Activated T-helper 2 cell treated with anti-CD3 and anti-CD28 coated beads, Interferon-gamma antibody, Interleukin-2, Interleukin-4, amounts not matched to agents 10 μg/mL and 5 μg/mL and 100 μg/mL, durations not matched to agents 14 hours and 24 hours and 36 hours (primary cell): Measurements from ENCODE around the gene PLXDC2. TPM values are rescaled to one million over a fixed set of nuclear protein-coding genes. Genes with fewer than 3 reads are reported as not detected.

ENCODE experiments used
- DNase-seq: peaks from one replicate; pipeline ENCODE4 v3.0.0; 2021; ENCODE audit warnings: low spot score
- H3K27ac Mint-ChIP-seq: one replicate; pipeline ENCODE4 v1.8.0; 2021; ENCODE audit warnings: mixed read lengths
- H3K27me3 Mint-ChIP-seq: one replicate; pipeline ENCODE4 v1.8.0; 2021; ENCODE audit warnings: low read depth, mixed read lengths
- H3K36me3 Mint-ChIP-seq: one replicate; pipeline ENCODE4 v1.8.0; 2021; ENCODE audit warnings: low read depth, mixed read lengths
- H3K4me1 Mint-ChIP-seq: one replicate; pipeline ENCODE4 v1.8.0; 2021; ENCODE audit warnings: low read depth, mixed read lengths
- H3K4me3 Mint-ChIP-seq: one replicate; pipeline ENCODE4 v1.8.0; 2021; ENCODE audit warnings: low read depth, mild to moderate bottlenecking, moderate library complexity, mixed read lengths
- H3K9me3 Mint-ChIP-seq: one replicate; pipeline ENCODE4 v1.8.0; 2021; ENCODE audit warnings: mixed read lengths
- intact Hi-C: fragments of 100-400 bp; cut with micrococcal nuclease; formaldehyde crosslinking; loops from one replicate; pipeline ENCODE4 v1.15.1; 2023
- total RNA-seq: library from RNA; stranded (reverse); gene quantifications from 2 replicates; pipeline ENCODE4 v1.2.3, GENCODE V29; 2022

Gene PLXDC2
- total RNA-seq, 1 donor from 2014 or later, result not detected

DNA sequence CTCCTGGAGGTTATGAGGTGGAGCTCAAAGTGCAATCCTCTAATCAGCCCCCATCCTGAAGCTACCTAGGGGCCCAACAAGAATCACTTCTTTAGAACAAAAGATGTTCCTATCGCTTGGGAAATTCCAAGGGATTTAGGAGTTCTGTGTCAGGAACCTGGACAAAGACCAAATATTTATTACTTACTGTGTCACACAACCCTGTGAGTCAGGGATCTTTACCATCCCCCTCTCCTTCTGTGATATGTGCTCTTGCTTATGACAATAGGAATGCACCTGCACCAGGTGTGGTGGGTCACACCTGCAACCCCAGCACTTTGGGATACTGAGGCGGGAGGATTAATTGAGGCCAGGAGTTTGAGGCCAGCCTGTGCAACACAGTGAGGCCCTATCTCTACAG lies 485.8 kb downstream of the PLXDC2 start:
- H3K36me3 Mint-ChIP-seq, result no peaks in the 10 kb centered on the region
- peaks cover 55% of the 10 kb centered on the region for H3K9me3 Mint-ChIP-seq
- H3K4me1 Mint-ChIP-seq, result no peaks in the 10 kb centered on the region
- intact Hi-C loops, result no loop called here
- no peak overlapping the region for H3K27ac Mint-ChIP-seq
- H3K4me3 Mint-ChIP-seq, result no peak overlapping the region
- DNase-seq, result no peak
- H3K27me3 Mint-ChIP-seq, result no peaks in the 10 kb centered on the region

DNA sequence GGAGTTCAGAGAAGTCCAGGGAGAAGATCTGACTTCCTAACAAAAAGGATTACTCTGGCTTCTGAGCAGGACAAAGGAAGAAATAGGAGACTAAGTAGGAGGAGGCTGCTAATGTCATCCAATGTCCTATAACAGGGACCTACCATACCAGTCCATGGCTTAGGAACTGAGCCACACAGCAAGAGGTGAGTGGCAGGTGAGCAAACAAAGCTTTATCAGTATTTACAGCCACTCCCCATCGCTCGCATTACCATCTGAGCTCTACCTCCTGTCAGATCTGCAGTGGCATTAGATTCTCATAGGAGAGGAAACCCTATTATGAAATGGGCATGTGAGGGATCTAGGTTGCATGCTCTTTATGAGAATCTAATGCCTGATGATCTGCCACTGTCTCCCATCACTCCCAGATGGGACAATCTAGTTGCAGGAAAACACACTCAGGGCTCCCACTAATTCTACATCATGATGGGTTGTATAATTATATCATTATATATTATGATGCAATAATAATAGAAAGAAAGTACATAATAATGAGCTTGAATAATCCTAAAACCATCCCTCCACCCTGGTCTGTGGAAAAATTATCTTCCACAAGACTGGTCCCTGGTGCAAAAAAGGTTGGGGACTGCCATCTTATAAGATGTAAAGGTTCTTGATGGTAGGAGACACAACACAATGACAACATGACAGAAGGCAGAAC lies 487.4 kb downstream of the PLXDC2 start:
- peaks cover 48% of the 10 kb centered on the region for H3K9me3 Mint-ChIP-seq
- H3K4me1 Mint-ChIP-seq, result no peaks in the 10 kb centered on the region
- no peaks in the 10 kb centered on the region for H3K36me3 Mint-ChIP-seq
- no peak overlapping the region for H3K27ac Mint-ChIP-seq
- no peak for DNase-seq
- H3K4me3 Mint-ChIP-seq, result no peak overlapping the region
- intact Hi-C loops, result no loop called here
- H3K27me3 Mint-ChIP-seq, result no peaks in the 10 kb centered on the region

DNA sequence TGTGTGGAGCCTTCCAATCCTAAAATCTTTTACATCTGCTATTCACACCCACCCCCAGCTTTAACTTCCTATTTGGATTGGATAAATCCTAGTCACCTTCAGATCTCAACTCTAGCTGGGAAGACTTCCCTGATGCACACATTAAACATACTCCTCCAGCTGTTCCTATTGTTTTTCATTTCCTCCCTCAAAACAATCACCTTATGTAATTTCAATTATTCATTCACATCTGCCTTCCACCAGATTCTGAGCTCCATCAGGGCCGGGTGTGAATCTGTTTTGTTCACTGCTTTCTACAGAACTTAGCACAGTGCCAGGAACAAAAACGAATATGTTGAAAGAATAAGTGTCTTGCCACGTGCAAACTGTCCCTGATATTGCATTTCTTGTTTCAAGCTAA lies 497.4 kb downstream of the PLXDC2 start:
- Mint-ChIP-seq H3K4me1 (no peaks in the 10 kb centered on the region), H3K4me3 (no peak overlapping the region), H3K27me3 (no peaks in the 10 kb centered on the region), H3K27ac (no peak overlapping the region), H3K36me3 (no peaks in the 10 kb centered on the region), H3K9me3 (peaks cover 26% of the 10 kb centered on the region)
- no peak for DNase-seq
- intact Hi-C loops, result no loop called here

DNA sequence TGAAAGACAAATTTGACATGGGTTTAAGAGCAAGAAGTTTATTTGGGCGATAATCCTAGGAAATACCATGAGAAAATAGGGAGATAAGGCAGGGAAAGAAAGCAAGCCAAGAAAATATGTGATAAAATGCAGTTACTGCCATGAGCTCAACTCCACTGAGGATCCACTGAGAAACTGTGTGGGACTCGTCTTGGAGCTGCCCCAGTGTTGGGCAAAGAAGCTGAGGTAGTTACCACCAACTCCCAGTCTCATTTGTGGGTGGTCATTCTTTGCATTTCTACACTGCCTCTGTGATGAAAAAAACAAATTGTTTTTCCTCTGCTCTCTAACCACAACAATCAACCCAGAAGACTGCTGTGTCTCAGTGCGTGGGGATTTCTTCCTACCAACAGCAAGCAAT lies 498.2 kb downstream of the PLXDC2 start:
- peaks cover 21% of the 10 kb centered on the region for H3K9me3 Mint-ChIP-seq
- H3K4me1 Mint-ChIP-seq, result no peaks in the 10 kb centered on the region
- no peaks in the 10 kb centered on the region for H3K36me3 Mint-ChIP-seq
- no peak overlapping the region for H3K4me3 Mint-ChIP-seq
- intact Hi-C loops, result no loop called here
- no peaks in the 10 kb centered on the region for H3K27me3 Mint-ChIP-seq
- no peak for DNase-seq
- H3K27ac Mint-ChIP-seq, result no peak overlapping the region

DNA sequence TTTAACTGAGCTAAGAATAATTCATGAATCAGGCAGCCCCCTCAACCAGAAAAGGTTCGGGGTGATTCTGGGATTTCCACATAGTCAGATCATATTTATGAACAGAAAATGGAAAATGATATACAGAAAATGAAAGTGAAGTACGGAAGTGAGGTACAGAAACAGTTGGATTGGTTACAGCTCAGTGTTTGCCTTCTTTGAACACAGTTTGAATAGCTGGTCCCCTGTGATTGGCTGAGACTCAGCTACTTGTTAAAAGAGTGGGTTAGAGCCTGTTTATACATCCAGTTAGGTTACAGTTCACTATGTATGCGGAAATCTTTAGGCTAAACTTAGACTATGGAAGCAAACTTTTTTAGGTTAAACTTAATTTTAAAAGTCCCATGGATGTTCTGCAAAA lies 511.7 kb downstream of the PLXDC2 start:
- intact Hi-C loops, result no loop called here
- peaks cover 32% of the 10 kb centered on the region for H3K9me3 Mint-ChIP-seq
- no peaks in the 10 kb centered on the region for H3K4me1 Mint-ChIP-seq
- no peaks in the 10 kb centered on the region for H3K36me3 Mint-ChIP-seq
- no peak overlapping the region for H3K27ac Mint-ChIP-seq
- no peak overlapping the region for H3K4me3 Mint-ChIP-seq
- no peak for DNase-seq
- H3K27me3 Mint-ChIP-seq, result no peaks in the 10 kb centered on the region

DNA sequence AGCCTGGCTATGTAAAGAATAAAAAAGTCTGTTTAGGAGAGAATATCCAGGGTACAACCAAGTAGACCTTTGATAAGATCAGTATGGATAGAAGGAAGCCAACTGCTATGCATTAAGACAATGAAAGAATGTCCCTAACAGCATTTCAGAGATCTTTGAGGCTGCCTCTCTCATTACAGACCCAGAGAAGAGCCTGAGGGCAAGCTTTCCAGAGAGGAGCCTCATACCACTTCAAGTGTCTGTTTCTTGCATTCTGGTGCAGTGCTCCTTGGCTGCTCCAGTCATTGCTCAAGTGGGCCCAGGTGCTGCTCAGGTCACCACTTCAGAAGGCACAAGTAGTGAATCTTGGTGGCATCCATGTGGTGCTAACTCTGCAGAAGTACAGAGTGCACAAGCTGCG lies 514.0 kb downstream of the PLXDC2 start:
- DNase-seq, result no peak
- intact Hi-C loops, result no loop called here
- Mint-ChIP-seq H3K4me1 (no peaks in the 10 kb centered on the region), H3K4me3 (no peak overlapping the region), H3K27me3 (no peaks in the 10 kb centered on the region), H3K27ac (no peak overlapping the region), H3K9me3 (peaks cover 49% of the 10 kb centered on the region), H3K36me3 (no peaks in the 10 kb centered on the region)

DNA sequence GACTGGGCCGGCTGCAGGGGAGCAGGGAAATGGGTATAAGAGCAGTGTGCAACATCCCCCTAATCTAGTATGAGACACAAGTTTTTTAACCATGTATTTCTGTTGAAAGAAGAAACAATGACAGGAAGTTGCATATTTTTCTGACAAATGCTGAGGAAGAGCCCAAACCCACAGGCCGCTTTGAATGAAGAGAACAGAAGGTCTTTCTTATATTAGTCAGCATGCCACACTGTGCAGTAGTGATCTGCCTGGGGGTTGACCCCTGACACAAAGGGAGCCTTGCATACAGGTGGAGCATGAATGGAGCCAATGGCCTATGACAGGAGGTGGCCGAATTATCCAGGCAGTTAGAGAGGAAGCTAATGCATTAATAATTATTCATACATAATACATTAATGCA lies 518.3 kb downstream of the PLXDC2 start:
- no peaks in the 10 kb centered on the region for H3K27me3 Mint-ChIP-seq
- intact Hi-C loops, result no loop called here
- H3K9me3 Mint-ChIP-seq, result peaks cover 55% of the 10 kb centered on the region
- no peak for DNase-seq
- H3K36me3 Mint-ChIP-seq, result no peaks in the 10 kb centered on the region
- no peak overlapping the region for H3K27ac Mint-ChIP-seq
- H3K4me3 Mint-ChIP-seq, result no peak overlapping the region
- H3K4me1 Mint-ChIP-seq, result no peaks in the 10 kb centered on the region
